GM19043 (cell line): ENCODE data around the gene PRKCZ.

Experiments
- ATAC-seq: cut with Tn5 transposase; IDR thresholded peaks from one replicate; pipeline ENCODE4 v1.9.1; 2021; ENCODE audit warnings: low read depth; ENCODE audit not compliant: unreplicated experiment

PRKCZ gene

GRCh38 chr1:2049718-2050431, at the start of gene PRKCZ:
PRKCZ (plus strand) TSS chr1:2050411; CDS start chr1:2050631, 220 bp downstream.
- ATAC-seq = no peak

GRCh38 chr1:2000432-2000831, 49.8 kb upstream of the PRKCZ start:
- ATAC-seq = no peak

GRCh38 chr1:2000850-2001249, 49.4 kb upstream of the PRKCZ start:
- no peak for ATAC-seq

DNA sequence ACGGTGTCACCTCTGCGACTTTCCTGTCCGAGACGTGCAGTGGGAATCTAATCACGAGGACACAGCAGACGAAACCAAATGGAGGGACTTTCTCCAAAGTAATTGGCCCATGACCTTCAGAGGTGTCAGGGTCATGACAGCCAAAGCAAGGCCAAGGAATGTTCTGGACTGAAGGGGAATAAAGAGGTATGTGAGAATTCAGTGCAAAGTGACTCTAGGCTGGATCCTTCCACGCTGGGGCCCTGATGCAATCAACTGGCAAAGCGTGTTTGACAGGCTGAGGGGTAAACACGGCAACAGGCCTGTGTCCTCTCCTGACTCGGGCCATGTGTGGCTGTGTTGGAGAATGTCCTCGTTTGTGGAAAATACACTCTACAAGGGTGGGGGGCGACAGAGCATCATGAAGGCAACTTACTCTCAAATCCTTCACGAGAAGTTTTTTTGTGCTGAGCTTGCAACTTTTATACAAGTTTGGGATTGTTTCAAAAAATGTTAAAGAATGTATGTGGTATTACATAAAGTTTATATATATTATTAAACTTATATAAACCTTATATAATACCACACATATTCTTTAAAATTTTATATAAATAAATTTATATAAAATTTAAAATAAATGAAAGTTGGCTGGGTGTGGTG, 48.3 kb upstream of the PRKCZ start:
- no peak for ATAC-seq

GRCh38 chr1:2003541-2004131, 46.6 kb upstream of the PRKCZ start, which contains the start of gene CFAP74:
CFAP74 (minus strand) TSS chr1:2003786; CDS start chr1:1990956, 12,830 bp downstream.
- ATAC-seq = no peak

DNA sequence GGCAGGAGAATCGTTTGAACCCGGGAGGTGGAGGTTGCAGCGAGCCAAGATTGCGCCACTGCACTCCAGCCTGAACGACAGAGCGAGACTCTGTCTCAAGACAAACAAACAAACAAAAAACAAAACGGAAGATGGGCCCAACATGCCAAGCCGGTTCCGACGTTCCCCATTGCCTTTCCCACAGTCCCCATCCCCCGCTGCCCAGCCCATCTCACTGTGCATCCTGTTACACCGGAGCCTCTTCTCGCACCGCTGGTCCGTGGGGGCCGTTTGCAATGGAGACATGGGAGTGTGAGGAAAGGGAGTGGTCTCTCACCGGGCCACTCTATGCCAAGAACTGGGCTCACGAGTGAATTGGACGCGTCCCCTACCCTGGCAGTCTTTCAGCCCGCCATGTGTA, 45.4 kb upstream of the PRKCZ start:
- no peak for ATAC-seq

DNA sequence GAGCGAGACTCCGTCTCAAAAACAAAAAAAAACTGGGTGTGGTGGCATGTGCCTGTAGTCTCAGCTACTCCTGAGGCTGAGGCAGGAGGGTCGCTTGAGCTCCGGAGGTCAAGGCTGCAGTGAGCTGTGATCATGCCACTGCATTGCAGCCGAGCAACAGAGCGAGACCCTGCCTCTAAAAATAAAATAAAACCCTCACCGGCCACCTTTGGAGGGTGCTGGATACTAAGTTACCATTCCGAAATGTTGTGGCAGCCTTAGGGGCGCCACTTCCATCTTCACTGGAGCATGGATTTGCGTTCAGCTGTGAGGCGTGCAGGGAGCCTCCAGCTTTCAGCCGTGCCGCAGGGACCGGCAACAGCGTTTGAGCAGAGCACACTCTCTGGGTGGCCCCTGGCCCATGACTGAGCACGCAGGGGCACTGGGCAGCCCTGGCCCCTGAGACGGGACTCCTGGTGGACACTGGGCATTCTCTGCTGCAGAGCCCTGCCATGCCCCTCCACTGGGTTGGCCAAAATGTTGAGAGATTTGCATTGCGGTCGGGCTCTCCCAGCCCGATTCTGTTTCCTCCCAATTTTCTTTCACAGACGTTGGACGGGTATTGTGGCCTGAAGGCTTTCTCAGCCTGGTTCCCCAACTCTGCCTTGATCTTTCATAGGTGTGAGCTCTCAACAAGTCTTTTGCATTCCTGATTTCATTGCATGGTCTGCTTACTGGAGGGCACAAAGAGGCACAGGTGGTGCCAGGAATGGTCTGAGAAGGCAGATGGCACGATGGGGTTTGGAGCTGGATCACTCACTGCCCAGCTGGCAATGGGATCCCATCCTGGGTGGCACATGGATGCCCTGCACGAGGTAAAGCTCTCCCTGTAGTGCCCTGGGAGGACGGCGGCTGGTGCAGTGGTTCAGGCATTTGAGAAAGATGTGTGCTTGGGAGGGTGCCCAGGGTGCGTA, 40.8 kb upstream of the PRKCZ start:
- ATAC-seq = no peak

GRCh38 chr1:2014181-2014580, 36.0 kb upstream of the PRKCZ start:
- no peak for ATAC-seq

GRCh38 chr1:2014741-2015735, 35.2 kb upstream of the PRKCZ start:
- ATAC-seq = no peak

GRCh38 chr1:2016123-2016522, 34.1 kb upstream of the PRKCZ start:
- no peak for ATAC-seq

- no peak for ATAC-seq
Observed at GRCh38 chr1:2018217-2019171, 31.7 kb upstream of the PRKCZ start.

DNA sequence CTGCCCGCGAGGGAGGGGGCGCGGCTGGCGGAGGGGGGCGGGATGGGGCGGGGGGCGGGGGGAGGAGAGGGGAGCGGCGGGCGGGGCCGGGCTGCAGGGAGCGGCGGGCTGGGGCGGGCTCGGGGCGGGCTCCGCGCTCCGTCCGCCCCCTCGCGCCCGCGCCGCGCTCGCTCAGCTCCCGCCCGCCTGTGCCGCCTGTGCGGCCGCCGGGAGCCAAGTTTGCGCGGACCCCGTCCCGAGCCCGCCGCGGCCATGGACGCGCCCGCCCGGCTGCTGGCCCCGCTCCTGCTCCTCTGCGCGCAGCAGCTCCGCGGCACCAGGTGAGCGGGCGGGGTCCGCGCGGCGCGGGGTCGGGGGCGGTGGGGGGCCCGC, 31.1 kb upstream of the PRKCZ start, which contains the start of gene GABRD:
Gene GABRD (plus strand): TSS at position 174 of the 372 bp plus-strand sequence. CDS start 79 bp downstream, at position 253.
- ATAC-seq = no peak

DNA sequence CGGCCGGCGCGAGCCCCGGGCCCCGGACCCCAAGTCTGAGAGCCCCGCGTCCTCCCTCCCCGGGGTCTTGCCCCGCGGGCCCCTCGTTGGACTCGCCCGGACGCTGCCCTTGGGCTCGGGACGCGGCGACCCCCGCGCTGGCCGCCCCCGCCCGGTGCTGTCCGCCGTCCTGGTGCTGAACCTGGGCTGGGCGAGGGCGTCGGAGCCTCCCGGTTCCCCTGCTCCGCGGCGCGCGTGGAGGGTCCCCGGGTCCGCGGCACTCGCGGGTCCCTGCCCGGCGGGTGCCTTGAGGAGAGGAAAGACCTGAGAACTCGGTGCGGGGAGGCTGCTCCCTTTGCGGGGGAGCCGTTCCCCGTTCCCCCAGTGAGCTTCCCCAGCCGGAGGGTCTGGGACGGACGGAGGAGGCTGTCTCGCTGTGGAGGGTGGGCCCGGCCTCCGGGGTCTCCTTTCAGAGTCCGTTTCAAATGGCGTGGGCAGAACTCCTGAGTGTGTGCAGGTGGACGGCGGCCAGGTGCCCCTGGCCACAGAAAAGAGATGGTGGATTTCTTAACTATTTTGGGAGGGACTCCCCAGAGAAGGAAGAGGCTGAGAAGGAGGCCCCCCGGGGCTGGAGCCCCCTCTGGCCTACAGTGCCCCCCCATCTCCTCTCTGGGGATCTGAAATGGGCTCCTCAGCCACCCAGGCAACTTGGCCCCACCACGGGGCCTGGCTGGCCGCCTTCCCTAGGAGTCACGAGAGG, 30.5 kb upstream of the PRKCZ start:
- no peak for ATAC-seq

GRCh38 chr1:2020310-2020655, 29.9 kb upstream of the PRKCZ start:
- ATAC-seq = no peak

- ATAC-seq = no peak
Observed at GRCh38 chr1:2021550-2021949, 28.7 kb upstream of the PRKCZ start.

GRCh38 chr1:2022063-2022770, 28.0 kb upstream of the PRKCZ start:
- ATAC-seq = no peak

DNA sequence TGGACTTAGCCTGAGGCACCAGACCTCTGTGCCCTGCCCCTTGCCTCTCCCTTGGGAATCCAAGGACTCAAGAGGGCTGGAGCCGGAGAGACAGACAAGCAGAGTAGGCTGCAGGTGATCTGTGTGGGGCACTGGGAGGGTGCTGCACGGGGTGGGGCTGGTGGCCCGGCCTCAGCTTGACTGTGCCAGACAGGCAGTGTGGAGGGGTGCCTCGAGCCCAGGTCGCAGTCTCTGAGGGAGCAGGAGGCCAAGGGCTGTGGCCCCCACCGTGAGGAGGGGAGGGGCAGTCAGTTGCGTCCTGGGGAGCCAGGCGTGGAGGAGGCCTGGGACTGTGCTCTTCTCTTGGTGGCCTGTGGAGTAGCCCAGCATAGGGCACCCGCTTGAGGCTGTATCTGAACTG, 27.0 kb upstream of the PRKCZ start:
- ATAC-seq = no peak
